Measurements from ENCODE around the gene VASH2.
"Not testable (repeated sequence)": the region's sequence is repeated elsewhere in the genome, so short reads cannot be mapped to it uniquely, and the experiment has no call there.

The VASH2 gene

GRCh38 chr1:212958175-212958574 lies 7.8 kb downstream of the VASH2 start:
- DNase-seq, result no peak

- no peak for DNase-seq
Observed at GRCh38 chr1:212959266-212960220, 9.2 kb downstream of the VASH2 start.

DNA sequence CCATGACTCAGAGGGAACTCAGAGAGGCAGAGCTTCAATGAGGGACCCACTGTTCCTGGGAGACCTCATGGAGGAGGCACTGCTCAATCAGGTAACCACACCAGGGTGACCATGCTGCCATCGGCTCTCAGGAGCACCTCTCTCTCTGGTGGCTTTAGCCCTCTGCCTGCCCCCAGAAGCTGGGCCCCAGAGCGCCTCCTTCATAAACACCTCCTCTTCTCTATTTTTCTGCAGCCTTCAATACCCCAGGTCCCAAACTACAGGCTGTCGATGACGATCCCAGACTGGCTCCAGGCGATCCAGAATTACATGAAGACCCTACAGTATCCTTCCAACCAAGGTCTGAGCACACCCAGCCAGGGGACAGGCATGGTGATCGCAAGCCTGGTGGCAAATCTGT lies 10.6 kb downstream of the VASH2 start:
- DNase-seq, result no peak

- no peak for DNase-seq
Observed at GRCh38 chr1:212962509-212962908, 12.2 kb downstream of the VASH2 start.

- DNase-seq, result no peak
Observed at GRCh38 chr1:212964102-212964501, 13.8 kb downstream of the VASH2 start.

GRCh38 chr1:212964993-212965392 lies 14.7 kb downstream of the VASH2 start:
- DNase-seq, result not testable (repeated sequence)

GRCh38 chr1:212966616-212967015 lies 16.3 kb downstream of the VASH2 start:
- no peak for DNase-seq

- DNase-seq, result no peak
Observed at GRCh38 chr1:212967801-212968200, 17.5 kb downstream of the VASH2 start.

DNA sequence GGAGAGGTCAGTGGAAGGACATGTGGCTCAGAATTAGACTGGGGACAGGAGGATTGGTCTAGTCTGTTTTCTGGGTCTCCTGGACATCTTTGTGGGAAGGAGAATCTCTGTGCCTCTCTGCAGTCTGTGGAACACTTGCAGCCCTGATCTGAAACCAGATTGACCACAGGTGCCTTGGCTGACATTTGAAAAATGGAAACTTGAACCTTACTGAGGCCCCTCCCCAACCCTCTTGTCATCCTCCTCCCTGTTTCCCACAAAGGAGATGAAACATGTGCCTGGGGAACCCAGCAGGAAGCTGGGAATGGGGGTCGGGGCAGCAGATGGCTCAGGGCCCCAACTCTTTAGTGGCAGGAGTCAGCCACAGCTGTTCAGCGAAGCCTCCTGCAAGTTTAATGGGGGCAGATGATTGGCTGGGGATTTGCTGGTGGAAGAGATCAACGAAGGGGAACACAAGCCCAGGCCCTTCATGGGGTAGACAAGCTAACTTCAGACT lies 18.1 kb downstream of the VASH2 start:
- DNase-seq, result no peak

- no peak for DNase-seq
Observed at GRCh38 chr1:212970085-212970484, 19.7 kb downstream of the VASH2 start.

DNA sequence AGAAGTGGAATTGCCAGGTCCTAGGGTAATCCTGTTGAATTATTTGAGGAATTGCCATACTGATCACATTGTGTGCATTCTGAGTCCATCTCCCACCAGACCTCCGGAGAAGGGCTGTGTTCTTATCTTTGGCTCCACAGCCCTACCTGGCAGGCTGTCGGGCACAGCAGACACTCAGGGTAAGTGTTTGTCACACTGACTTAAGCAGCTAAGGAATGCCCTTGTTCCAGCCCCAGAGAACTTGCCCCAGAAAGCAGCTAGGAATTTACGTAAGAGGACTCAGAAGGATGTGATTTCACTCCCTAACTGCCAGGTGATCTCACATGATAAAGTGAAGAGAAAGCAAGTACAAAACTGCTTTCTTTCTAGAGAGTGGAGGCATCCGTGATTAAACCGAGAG lies 21.0 kb downstream of the VASH2 start:
- no peak for DNase-seq

GRCh38 chr1:212973426-212973825 lies 23.1 kb downstream of the VASH2 start:
- no peak for DNase-seq

DNA sequence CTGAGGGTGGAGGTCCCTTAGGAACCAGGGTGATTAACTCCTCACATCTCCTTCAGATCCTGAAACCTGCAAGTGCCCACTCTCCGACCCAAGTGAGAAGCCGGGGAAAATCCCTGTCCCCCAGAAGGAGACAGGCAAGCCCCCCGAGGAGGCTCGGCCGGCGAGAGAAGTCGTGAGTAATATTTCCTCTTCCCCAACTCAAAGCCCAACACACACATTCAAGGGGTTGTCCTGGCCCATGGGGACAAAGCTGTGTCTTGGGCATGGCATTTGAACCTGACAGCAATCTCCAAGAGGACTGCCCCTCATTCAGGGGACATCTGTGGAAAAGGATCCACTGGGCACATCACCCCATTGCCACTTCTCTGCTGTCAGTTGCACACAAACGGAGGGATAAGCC lies 23.6 kb downstream of the VASH2 start:
- no peak for DNase-seq

- DNase-seq, result no peak
Observed at GRCh38 chr1:212974711-212975110, 24.4 kb downstream of the VASH2 start.

DNA sequence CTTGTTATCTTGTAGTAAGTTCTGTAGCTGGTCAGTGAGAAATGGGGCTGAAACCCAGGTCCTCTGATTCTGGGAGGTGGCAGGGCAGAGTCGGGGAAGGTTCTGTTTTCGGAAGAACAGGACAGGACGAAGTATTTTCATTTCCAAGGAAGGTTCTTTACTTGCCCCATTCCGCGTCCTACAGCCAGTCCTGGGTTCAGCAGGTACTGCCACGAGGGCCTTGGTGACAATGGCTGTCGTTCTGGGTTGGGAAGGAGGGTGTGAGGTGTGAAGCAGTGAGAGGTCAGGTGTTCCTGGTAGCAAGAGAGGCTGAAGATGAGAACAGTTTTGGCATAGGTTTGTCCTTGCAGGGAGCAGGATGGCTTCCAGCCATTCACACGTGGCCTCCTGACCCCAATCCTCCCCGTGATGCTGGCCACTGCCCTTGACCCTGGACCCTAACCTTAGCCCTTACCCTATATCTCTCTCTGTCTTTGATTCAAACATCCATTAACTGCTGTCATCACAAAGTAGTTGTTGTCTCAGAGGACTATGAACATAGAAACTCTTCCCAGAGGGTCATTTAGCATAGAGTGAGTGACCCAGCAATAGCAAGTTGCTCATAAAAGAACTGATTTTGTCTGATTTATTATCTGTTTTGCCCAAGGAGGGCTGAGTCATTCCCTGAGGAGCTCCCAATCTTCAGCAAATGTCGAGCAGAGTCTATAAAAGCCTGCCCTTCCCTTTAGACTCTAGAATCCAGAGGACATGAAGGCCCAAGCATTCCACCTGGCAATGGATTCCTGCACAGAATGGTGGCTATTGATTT lies 25.0 kb downstream of the VASH2 start:
- DNase-seq, result no peak

- no peak for DNase-seq
Observed at GRCh38 chr1:212976586-212976985, 26.2 kb downstream of the VASH2 start.

DNA sequence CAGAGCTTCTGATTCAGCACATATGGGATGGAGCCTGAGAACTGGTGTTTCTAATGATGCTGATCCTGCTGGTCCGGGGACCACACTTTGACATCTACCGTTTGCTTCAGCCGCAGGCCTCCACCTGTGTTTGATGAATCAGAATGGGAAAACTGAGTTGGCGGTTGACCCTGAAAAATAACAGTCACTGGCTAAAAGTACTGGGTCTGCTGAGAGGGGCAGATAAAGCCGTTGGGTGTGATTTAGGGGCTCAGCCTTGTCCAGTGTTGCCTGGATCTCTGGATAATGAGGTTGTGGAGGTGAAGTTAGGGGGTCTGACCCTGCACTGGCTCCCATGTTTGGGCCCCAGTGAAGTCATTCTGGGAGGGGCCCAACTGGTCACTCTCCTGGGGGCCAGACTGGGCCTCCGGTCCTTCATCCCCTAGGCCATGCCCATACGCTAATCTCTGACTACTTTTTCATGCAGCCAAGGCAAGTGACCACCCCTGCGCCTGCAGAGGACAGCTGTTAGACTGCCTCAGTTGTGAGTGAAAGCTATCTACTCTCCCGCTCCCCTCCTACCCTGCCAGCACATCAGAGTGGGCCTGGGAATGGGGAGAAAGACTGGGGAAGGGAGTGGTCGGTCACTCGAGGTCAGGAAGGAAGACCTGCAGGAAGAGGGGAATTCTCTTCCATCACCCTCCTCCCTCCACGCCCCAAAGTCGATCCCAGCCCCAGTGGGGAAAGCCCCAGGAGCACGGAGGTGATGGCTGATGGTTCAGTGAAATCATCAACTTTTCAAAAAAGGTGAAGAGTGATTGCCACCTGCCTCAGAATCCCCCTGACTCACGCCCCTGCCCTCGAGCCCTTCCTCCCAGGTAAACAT lies 27.7 kb downstream of the VASH2 start:
- no peak for DNase-seq

- no peak for DNase-seq
Observed at GRCh38 chr1:212979340-212980122, 29.2 kb downstream of the VASH2 start.

- no peak for DNase-seq
Observed at GRCh38 chr1:212980123-212980785, 29.9 kb downstream of the VASH2 start.

DNA sequence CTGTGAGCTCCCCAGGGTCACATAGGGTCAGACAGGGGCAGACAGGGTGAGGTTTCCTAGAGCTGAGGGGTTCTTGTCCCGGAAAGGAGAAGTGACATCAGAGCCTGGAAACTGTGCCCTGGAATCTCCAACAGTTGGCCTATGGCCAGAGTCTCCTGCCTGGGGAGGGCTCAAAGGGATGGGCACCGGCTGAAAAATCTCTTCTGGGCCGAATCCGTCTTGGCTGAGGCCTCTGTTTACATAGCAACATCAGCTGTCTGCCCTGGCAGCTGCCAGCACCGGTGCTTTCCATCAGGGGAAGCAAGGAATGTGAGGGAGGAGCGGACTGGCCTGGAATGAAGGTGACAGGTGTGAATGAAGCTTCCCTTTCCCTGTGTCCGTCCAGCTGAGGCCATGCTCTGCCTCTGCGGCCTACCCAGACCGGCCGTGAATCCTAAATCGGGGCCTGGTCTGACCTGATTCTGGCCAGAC lies 30.7 kb downstream of the VASH2 start:
- no peak for DNase-seq

Data from activated naive CD4-positive, alpha-beta T cell (primary cell).